Measurements from ENCODE around the gene FBXO48.
"Not testable (repeated sequence)": the region's sequence is repeated elsewhere in the genome, so short reads cannot be mapped to it uniquely, and the experiment has no call there.

The FBXO48 gene, protein sequence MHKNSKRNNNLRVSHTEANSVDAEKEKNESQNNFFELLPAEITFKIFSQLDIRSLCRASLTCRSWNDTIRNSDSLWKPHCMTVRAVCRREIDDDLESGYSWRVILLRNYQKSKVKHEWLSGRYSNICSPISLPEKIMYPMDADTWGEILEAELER

GRCh38 chr2:68467077-68467960, at the start of gene FBXO48, which contains the start of gene APLF:
TSS of gene FBXO48 (minus strand) at chr2:68467294. CDS start at chr2:68465145, 2,149 bp downstream.
TSS of gene APLF (plus strand) at chr2:68467585. CDS start at chr2:68467732, 147 bp downstream.
- peak; percentile 95 to 96 for DNase-seq (ENCODE audit: low read depth in 1 of 2, low spot score in 1 of 2)

- no peak for DNase-seq (ENCODE audit: low read depth in 1 of 2, low spot score in 1 of 2)
Measured at GRCh38 chr2:68516051-68516955, 49.2 kb upstream of the FBXO48 start.

DNA sequence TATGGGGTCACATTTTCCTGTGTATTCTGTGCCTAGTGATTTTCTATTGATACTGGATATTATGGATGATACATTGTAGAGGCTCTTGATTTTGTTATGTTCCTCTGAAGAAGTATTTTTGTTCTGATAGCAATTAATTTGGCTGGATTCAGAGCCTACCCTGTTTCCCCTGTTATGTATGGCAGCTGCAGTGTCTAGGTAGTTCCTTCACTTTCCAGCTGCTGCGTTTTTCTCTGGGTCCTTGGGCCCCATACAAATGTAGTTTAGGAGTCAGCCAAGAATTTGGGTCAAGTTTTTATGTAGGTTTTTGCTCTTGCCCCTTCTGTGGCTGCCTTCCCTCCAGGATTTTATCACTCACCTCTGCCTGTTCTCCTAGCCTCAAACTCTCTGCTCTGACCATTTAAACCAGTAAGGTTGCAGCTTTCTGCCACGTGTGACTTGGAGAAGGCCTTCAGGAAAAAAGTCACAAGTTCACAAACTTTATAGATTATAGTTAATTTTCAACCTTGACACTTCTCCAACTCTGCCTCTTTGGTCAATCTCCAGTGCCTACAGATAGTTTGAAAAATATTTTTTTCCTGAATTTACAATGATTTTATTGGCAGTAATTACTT, 47.3 kb upstream of the FBXO48 start:
- DNase-seq (ENCODE audit: low read depth in 1 of 2, low spot score in 1 of 2), result no peak

DNA sequence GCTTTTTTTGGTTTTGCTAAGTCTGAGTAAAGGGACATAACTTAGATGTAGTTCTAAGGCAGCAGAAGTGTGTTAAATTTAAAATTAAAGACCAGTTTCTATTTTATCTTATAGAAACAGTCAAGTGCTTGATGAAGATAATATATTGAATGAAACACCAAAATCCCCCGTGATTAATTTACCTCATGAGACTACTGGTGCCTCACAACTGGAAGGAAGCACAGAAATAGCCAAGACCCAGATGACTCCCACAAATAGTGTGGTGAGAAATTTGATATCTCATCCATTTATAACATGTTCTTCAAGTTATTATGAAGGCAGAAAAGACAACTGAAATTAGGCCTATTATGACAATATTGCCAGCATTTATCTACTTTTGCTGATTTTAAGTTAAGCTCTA, 45.9 kb upstream of the FBXO48 start:
- DNase-seq (ENCODE audit: low read depth in 1 of 2, low spot score in 1 of 2), result no peak

DNA sequence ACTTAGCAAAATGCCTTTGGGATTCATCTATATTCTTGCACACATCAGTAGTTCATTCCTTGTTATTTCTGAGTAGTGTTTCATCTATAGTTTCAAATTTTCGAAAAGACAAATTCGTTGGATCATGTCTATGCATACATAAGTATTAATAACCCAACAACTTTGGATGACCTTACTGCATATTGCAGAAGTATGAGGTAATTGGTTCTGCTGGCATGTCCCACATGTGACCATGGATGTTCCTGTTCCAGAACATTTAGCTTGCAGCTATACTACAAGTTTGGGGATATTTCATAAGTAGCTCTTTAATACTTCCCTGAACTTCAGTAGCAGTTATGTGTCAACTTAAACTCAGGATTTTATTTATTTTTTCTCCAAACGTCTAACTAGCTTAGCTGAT, 45.2 kb upstream of the FBXO48 start:
- no peak for DNase-seq (ENCODE audit: low read depth in 1 of 2, low spot score in 1 of 2)

- no peak for DNase-seq (ENCODE audit: low read depth in 1 of 2, low spot score in 1 of 2)
Measured at GRCh38 chr2:68506170-68506569, 39.1 kb upstream of the FBXO48 start.

DNA sequence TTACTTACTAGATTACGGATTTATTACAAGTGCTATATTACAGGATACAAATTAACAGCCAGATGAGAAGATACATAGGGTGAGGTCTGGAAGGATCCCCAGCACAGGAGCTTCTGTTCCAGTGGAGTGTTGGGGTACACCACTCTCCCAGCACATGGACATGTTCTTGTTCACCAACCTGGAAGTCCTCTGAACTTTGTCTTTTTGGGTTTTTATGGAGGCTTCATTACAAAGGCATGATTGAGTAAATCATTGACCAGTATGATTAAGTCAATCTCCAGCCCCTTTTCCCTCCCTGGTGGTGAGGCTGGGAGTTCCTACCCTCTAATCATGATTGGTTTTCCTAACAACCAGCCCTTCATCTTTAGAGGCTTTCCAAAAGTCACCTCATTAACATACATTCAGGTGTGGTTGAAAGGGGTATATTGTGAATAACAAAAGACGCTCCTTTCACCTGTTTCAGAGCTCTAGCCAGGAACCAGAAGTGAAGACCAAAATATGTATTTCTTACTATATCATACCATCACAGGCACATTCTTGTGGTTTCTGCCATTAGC, 38.6 kb upstream of the FBXO48 start:
- DNase-seq (ENCODE audit: low read depth in 1 of 2, low spot score in 1 of 2), result no peak

DNA sequence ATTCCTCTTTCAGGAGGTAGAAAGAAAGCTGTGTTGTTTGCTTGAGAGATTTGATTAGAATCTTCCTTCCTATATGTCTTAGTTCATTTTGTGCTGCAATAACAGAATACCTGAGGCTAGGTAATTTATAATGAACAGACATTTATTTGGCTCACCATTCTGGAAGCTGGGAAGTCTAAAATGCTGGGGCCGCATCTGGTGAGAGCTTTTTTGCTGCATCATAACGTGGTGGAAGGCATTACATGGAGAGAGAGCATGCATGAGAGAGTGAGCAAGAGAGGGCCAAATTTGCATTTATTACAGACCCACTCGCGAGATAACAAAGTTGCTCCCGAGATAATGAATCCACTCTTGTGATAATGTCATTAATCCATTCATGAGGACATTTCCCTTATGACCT, 34.7 kb upstream of the FBXO48 start:
- DNase-seq (ENCODE audit: low read depth in 1 of 2, low spot score in 1 of 2), result no peak

DNA sequence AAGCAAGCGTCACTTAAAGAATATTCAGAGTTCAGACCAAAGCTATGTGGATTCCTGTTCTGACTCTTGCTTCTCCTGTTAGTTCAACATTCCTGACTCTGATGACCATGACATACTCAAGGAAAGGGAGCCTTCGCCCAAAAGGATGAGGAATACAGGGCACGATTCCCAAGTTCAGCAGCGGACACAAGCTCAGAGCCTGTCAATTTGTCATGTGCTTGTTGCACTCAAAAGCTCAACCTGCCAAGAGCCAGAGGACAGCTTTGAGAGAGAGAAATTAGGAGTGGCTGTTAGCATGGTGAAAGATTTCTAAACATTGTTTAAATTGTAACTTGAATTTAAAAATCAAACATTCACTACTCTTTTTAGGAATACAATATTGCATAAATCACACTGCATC, 33.6 kb upstream of the FBXO48 start:
- no peak for DNase-seq (ENCODE audit: low read depth in 1 of 2, low spot score in 1 of 2)

DNA sequence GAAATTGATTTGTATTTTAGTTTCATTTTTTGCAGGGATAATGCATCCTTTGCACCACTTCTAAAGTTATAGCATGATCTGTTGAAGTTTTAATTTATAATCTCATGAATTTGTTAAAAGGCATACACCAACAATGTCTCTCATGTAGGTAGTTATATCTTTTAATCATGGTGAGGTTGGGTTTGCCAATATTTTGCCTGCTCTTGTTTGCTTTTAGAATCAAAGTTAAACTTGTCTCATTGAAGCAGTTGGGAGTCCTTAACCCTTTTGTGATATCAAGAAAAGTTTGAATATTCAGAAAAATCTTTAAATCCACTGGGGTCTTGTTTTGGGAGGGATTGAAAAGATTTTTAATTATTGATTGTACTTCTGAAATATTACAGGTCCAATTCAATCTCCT, 32.0 kb upstream of the FBXO48 start:
- DNase-seq (ENCODE audit: low read depth in 1 of 2, low spot score in 1 of 2), result no peak

DNA sequence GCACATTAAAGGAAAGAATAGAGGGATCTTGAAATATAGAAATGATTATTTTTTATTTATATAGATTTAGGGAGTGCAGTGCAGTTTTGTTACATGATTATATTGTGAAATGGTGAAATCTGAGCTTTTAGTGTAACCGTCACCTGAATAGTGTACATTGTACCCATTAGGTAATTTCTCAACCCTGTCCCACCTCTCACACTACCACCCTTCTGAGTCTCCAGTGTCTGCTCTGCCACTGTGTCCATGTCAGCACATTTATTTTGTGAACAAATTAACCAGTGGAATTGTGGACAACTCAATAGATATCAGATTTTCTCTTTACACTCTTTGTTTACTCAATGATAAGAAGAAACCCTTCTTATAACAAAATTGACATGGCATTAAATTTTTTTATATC, 24.5 kb upstream of the FBXO48 start:
- DNase-seq (ENCODE audit: low read depth in 1 of 2, low spot score in 1 of 2), result no peak

DNA sequence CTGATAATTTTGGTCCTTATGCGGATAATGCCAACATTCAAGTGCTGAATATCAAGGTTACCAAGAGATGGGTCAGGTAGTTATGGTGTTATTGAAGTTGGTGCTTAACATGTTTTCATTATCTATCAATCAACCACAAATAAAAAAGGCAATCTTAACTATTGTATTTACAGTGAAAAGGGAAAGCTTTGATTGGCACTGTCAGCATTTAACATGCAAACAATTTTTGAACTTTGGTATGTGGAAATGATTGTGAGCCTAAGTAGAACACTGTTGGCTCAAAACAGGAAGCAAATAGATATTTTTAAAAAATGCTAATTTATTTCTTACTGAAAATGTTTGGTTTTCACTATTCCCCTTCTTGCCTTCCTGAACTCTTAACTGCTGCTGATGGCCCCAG, 22.2 kb upstream of the FBXO48 start:
- no peak for DNase-seq (ENCODE audit: low read depth in 1 of 2, low spot score in 1 of 2)

- DNase-seq (ENCODE audit: low read depth in 1 of 2, low spot score in 1 of 2), result not testable (repeated sequence)
Measured at GRCh38 chr2:68488605-68489004, 21.5 kb upstream of the FBXO48 start.

- DNase-seq (ENCODE audit: low read depth in 1 of 2, low spot score in 1 of 2), result no peak
Measured at GRCh38 chr2:68487773-68488355, 20.8 kb upstream of the FBXO48 start.

DNA sequence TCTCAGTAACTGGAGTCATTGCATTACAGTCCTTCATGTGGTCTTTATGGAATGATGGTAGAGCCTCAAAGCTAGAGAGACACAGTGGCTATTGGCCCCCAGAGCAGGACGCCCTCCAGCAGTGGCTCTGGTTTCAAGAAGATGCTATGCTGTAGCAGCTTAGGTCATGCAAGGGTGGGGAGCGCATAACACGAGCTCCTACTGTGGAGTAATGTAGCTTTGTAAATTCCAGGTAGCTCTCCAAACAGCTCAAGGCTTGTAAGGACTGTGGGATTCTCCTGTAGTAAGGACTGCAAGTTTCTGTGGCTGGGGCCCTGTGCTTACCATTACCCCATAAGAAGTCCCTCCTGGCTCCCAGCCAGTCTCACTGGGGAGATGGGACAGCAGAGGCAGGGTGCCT, 15.9 kb upstream of the FBXO48 start:
- DNase-seq (ENCODE audit: low read depth in 1 of 2, low spot score in 1 of 2), result no peak

DNA sequence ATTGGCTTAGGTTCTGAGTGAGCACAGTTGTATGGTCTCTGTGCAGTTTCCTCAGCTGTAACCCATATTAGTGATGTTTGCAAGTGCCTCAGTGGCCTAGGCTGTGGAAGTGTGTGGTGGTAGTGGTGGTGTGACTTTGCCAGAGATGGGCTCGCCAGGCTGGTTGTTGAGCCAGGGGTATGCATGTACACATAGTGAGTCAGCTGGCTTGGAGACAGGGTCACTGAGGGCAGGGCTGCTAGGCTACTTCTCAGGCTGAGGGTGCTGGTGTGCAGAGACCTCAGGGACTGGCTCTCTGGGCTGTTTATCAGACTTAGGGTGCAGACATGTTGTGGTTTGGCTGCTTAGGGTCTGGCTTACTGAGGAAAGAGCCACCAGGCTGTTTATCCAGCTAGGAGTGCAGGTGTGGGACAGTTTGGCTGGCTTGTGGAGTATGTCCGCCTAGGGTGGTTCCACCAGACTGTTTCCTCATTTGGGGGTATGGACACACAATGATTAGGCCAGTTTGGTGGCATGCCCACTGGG, 15.3 kb upstream of the FBXO48 start:
- DNase-seq (ENCODE audit: low read depth in 1 of 2, low spot score in 1 of 2), result no peak

DNA sequence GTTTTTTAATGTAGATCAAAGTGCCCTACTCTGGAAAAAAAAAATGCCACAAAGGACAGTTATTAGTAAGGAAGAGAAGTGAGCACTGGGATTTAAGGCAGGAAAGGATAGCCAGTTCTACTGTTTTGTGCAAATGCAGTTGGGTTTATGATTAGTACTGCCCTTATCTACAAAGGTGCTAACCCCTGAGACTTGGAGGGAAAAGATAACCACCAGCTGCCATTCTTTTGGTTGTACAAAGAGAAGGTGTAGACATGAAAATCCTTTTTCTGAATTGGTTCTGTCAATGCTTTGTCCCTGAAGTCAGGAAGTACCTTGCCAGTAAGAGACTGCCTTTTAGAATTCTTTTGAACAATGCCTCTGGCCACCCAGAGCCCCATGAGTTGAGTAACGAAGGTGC, 11.6 kb upstream of the FBXO48 start:
- no peak for DNase-seq (ENCODE audit: low read depth in 1 of 2, low spot score in 1 of 2)

DNA sequence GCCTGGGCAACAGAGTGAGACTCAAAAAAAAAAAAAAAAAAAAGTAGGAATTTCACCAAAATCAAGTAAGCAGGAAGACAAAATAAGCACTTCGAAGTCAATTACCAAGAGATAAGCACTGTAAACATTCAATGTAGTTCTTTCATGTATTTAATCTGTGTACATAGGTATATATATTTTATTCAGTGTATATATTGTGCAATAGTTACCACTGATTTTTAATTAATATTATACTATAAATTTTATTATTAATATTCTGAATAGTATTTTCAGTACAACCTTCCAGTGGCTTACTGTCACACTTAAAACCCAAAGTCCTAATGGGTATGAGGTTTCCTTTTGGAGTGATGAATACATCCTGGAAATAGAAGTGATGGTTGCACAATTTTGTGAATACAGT, 9.4 kb upstream of the FBXO48 start:
- no peak for DNase-seq (ENCODE audit: low read depth in 1 of 2, low spot score in 1 of 2)

GRCh38 chr2:68475576-68475975, 8.5 kb upstream of the FBXO48 start:
- no peak for DNase-seq (ENCODE audit: low read depth in 1 of 2, low spot score in 1 of 2)

DNA sequence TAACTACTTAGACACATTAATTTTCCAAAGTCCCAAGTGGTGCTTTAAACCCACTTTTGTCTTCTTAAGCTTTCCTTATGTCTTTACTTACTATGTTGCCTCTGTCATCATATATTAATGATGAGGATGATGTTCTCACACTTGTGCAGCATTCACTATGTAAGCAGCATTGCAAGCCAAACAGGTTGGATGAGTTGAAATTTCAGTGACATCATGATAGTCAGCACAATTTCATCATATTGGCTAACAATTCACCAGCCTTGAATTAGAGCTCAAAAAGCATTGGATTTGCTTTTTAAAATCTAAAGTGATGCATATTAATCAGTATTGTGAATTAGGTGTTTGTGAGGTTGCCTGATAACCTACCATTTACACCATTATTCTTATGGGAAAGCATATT, 8.0 kb upstream of the FBXO48 start:
- no peak for DNase-seq (ENCODE audit: low read depth in 1 of 2, low spot score in 1 of 2)

Data from stimulated activated CD4-positive, alpha-beta T cell treated with anti-CD3 and anti-CD28 coated beads, Interleukin-15, amount 100 ng/mL, for 1 hour (primary cell).